ENCODE results near the gene SLC27A2.

SLC27A2 gene

GRCh38 chr15:50236433-50236832, 54.4 kb downstream of the SLC27A2 start:
- no peak for DNase-seq (ENCODE audit: low read depth in 1 of 2, low spot score in 1 of 2)

- DNase-seq (ENCODE audit: low read depth in 1 of 2, low spot score in 1 of 2), result no peak
Observed at GRCh38 chr15:50238255-50238654, 56.3 kb downstream of the SLC27A2 start.

DNA sequence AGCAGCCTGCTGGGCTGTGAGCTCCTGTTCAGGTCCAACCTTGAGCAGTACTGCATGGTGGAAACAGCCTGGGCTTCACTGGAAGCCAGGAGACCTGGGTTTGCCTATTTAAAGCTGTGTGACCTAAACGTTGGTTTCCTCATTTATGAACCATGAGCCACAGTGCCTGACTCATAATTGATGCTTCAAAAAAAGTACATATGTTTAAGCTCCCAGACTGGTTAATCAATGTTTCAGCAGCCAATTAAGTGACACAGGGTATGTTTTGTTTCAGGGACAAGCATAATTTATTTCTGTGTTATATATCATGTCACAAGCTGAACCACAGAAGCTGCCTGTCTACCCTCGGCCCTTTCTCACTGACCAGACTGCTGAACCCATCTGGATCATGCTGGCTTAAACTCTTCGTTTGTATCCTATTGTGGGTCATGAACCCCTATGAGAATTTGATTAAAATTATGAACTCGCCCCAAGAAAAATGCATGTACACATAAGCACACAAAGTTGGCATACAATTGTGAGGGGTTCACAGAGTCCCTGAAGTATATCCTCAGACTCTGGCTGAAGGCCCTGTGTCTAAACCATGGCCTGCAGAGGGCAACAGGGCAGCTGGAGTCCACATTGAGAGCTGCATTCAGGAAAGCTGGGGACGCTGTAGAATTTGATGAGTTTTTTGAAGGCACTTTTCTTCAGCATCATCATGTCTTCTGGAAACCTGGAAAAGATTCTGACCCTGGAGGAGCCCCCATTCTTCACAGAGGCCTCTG, 59.9 kb downstream of the SLC27A2 start:
- no peak for DNase-seq (ENCODE audit: low read depth in 1 of 2, low spot score in 1 of 2)

DNA sequence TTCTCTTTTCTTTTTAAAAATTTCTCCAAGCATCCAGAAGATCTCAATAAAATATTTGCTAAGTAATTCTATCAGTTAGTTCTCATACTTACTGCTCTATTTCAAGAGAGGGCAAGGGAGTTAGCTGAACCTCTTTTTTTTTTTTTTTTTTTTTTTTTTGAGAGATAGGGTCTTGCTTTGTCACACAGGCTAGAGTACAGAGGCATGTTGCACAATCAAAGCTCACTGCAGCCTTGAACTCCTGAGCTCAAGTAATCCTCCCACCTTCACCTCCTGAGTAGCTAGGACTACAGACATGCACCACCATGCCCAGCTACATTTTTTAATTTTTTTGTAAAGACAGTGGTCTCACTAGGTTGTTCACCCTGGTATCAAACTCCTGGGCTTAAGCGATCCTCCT, 62.2 kb downstream of the SLC27A2 start:
- no peak for DNase-seq (ENCODE audit: low read depth in 1 of 2, low spot score in 1 of 2)

DNA sequence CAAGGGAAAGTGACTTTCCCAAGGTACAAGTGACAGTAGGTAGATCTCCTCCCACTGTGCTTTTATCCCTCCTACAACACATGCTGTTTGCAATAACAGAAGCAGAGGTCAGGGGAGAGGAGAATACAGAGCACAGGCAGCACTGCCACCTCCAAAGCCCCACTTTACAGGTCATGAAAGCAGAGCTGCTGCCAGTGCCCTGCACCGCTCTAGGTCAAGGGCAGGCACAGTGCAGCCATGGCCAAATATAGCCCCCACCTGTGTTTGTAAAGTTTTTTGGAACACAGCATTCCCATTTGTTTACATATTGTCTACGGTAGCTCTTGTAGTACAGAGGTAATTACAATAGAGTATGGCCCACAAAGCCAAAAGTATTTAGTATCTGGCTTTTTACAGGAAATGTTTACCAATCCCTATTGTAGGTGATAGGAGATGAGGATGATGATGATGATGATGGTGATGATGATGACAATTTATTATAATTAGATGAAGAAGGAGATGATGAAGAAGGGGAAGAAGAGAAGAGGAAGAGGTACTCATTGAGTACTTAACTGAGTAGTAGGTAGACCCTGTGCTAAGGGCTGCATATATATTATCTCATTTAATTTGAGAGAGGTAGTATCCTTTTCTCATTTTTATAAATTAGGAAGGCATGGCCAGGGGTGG, 63.1 kb downstream of the SLC27A2 start:
- DNase-seq (ENCODE audit: low read depth in 1 of 2, low spot score in 1 of 2), result no peak

- no peak for DNase-seq (ENCODE audit: low read depth in 1 of 2, low spot score in 1 of 2)
Observed at GRCh38 chr15:50246631-50247030, 64.6 kb downstream of the SLC27A2 start.

- peak in 1 of 2 donors; percentile 37 for DNase-seq (ENCODE audit: low read depth in 1 of 2, low spot score in 1 of 2)
Observed at GRCh38 chr15:50247819-50248655, 66.0 kb downstream of the SLC27A2 start.

- no peak for DNase-seq (ENCODE audit: low read depth in 1 of 2, low spot score in 1 of 2)
Observed at GRCh38 chr15:50248994-50249582, 67.1 kb downstream of the SLC27A2 start.

DNA sequence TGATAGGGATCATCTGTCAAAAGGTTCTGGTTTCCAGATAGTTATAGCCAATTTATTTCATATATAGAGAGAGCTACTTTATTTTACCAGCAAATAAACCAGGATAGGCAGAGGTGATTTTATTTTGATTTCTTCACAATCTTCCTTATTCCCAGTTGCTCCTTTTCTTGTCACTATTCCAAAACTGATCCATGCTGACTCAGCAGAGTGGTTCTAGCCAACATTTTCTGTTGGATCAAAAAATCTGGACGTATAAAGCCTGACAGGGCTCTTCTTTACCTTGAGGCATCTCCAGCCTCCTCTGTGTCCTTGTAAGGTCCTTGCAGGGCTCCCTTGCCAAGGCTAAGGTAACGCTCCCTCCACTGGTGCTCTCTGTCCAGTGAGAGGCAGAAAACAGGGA, 67.7 kb downstream of the SLC27A2 start:
- no peak for DNase-seq (ENCODE audit: low read depth in 1 of 2, low spot score in 1 of 2)

- no peak for DNase-seq (ENCODE audit: low read depth in 1 of 2, low spot score in 1 of 2)
Observed at GRCh38 chr15:50250760-50251394, 68.9 kb downstream of the SLC27A2 start.

DNA sequence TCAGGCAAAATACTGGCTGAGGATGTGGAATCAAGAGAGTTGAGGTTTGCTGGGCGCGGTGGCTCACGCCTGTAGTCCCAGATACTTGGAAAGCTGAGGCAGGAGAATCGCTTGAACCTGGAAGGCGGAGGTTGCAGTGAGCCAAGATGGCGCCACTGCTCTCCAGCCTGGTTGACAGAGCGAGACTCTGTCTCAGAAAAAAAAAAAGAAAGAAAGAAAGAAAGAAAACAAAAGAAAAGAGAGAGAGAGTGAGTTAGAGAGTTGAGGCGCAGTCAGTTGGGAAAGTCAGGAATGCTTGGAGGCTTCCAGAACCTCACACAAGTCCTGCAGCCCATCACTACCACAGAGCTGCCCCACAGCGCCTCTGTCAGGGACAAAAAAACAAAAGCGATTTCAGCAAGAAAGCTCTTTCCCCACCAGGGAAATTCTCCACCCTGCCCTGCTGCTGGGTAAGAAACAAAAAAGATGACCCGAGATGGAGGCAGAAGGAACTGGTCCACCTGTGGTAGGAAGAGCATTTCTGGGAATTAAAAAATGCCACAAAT, 69.7 kb downstream of the SLC27A2 start:
- DNase-seq (ENCODE audit: low read depth in 1 of 2, low spot score in 1 of 2), result no peak

GRCh38 chr15:50252556-50252955, 70.6 kb downstream of the SLC27A2 start:
- DNase-seq (ENCODE audit: low read depth in 1 of 2, low spot score in 1 of 2), result no peak

GRCh38 chr15:50256188-50257041, 74.4 kb downstream of the SLC27A2 start:
- DNase-seq (ENCODE audit: low read depth in 1 of 2, low spot score in 1 of 2), result no peak

DNA sequence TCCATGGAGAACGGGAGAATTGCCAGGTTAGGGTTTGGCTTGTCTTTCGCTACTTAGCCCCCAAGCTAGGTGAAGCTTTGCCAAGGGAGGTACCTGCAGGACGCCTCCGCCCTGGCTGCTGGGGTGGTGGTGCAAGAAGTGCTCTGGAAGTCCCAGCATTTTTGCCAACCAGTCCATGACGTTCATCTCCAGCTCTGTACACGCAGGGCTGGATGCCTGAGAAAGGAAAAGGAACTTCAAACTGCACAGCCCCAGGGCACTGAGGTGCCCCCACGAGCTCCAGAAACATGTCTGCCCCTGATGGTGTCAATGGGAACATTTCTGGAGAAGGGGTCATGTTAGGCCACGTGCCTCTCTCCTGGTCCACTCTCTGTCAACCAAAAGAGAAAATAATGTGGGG, 75.3 kb downstream of the SLC27A2 start:
- no peak for DNase-seq (ENCODE audit: low read depth in 1 of 2, low spot score in 1 of 2)

DNA sequence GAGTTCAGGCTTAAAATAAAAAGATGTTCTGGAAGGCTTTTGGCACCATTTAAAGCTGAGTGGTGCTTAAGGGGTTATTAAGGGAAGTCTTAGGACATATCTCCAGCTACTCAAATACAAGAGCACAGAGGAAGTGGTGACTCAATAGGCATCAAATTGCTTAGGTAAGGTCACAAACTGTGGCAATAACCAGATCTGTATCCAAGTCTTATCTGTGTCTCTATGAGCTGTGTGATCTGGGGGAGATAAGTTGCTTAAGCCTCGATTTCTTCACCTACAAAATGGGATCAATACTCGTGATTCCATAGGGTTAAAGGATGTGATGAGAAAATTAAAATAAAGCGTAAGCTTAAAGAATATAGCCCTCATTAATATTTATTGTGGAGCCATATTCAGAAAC, 75.9 kb downstream of the SLC27A2 start:
- no peak for DNase-seq (ENCODE audit: low read depth in 1 of 2, low spot score in 1 of 2)

GRCh38 chr15:50259276-50259675, 77.3 kb downstream of the SLC27A2 start:
- no peak for DNase-seq (ENCODE audit: low read depth in 1 of 2, low spot score in 1 of 2)

DNA sequence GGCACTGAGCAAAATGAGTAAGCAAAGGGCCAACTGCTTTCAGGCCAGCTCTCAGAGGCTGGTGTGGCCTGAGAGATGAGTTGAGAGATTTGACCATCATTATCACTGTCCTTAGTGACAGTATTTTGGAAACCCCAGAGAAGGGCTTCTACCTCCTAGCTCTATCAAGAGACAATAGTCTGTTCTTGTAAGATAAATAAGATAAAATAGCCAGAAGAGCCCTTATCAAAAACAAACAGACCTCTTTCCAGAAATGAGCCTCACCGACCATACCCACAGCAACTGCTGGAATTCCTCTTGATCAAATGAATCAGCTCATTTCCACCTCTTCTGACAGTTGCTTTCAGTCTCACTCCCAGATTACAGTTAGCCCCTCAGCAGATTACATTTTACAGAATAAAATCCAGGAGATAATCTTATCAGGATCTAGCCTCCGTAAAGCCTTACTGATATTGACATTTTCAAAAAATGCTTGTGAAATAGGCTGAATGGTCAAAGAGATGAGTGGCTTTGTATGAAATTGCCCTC, 79.0 kb downstream of the SLC27A2 start:
- DNase-seq (ENCODE audit: low read depth in 1 of 2, low spot score in 1 of 2), result no peak

- DNase-seq (ENCODE audit: low read depth in 1 of 2, low spot score in 1 of 2), result no peak
Observed at GRCh38 chr15:50261981-50262380, 80.0 kb downstream of the SLC27A2 start.

DNA sequence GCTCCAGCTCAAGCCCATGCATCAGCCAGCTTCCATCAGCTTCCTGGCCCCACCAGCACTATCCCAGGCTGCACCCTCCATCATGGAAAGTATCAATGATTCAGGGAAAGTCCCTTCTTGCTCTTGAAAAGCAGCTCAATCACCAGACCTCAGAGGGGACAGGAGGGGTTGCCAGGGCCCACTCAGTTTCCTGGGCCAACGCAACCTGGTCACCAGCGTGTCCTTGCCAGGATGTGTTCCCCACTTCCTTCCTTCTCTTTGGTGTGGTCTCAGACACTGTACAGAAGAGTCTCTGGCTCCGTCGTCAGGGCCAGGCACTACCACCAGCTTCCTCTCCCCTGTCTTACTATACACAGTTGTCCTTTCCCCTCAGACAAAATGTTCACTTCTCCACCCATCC, 80.5 kb downstream of the SLC27A2 start:
- no peak for DNase-seq (ENCODE audit: low read depth in 1 of 2, low spot score in 1 of 2)

- no peak for DNase-seq (ENCODE audit: low read depth in 1 of 2, low spot score in 1 of 2)
Observed at GRCh38 chr15:50265620-50266019, 83.6 kb downstream of the SLC27A2 start, which contains the start of gene HDC. HDC (minus strand) TSS chr15:50265726; CDS start chr15:50265623, 103 bp downstream.
